Measurements from ENCODE around the gene ARID4B. TPM values are rescaled to one million over a fixed set of nuclear protein-coding genes. Genes with fewer than 3 reads are reported as not detected.

Gene ARID4B
- total and polyA plus RNA-seq, 2 donors (not counting 3 experiments of a cell fraction or from before 2014, with no cell fraction given): 6.7 to 40.7 TPM

DNA sequence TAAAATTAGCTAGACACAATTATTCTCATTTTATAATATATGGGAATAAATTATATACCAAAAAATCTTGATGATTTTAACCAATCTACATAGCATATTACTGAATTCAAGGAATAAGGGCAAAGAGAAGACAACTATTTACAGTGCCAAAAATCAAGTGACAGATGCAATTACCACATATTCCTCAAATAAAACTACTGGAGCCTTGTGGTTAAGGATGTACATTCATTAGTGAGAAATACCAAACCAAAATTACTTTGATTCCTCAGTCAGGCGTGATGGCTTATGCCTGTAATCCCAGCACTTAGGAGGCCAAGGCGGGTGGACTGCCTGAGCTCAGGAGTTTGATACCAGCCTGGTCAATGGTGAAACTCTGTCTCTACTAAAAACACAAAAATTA lies 98.1 kb downstream of the ARID4B start:
- Histone ChIP-seq H3K36me3 (ENCODE audit: control insufficient read depth in 2 of 2, extremely low read depth in 1 of 2, insufficient read depth in 2 of 2, low read length in 2 of 2) (peaks cover 6% of the 10 kb centered on the region in 2 experiments), H4K20me1 (replicated peaks; ENCODE audit: control insufficient read depth, extremely low read depth, insufficient read depth, low read length) (no peaks in the 10 kb centered on the region), H3K4me2 (ENCODE audit: insufficient read depth, low read length) (no peak overlapping the region), H3K9me3 (replicated peaks; ENCODE audit: control insufficient read depth, insufficient read depth, low read length) (no peaks in the 10 kb centered on the region), H3K4me3 (replicated peaks in 1 of 3; ENCODE audit: insufficient read depth in 1 of 3, low read depth in 1 of 3, low read length in 3 of 3) (no peak overlapping the region), H3K4me1 (ENCODE audit: control insufficient read depth, extremely low read depth, insufficient read depth, low read length) (no peaks in the 10 kb centered on the region), H3K27me3 (ENCODE audit: control insufficient read depth in 2 of 2, insufficient read depth in 2 of 2, low read length in 2 of 2) (no peaks in the 10 kb centered on the region), H3K9ac (replicated peaks; ENCODE audit: extremely low read depth, insufficient read depth, low read length) (no peak overlapping the region), H3K9me1 (replicated peaks; ENCODE audit: control insufficient read depth, extremely low read depth, insufficient read depth, low read length) (no peaks in the 10 kb centered on the region), H3K79me2 (ENCODE audit: control insufficient read depth, insufficient read depth, low read length) (no peaks in the 10 kb centered on the region), H3K27ac (ENCODE audit: insufficient read depth, low read depth, low read length) (no peak overlapping the region), H2AFZ (ENCODE audit: low read depth, low read length) (no peak overlapping the region)
- dilution Hi-C loops (cut with MboI; ENCODE audit: extremely low pct_ligation_motif_present, low sequenced_read_pairs): no loop called here
- no peak for FAIRE-seq
- CTCF ChIA-PET: interaction anchor here (0.6 to 1.4 kb wide), 5 partner anchors 9 to 187 kb away, joined by 3 to 5 read pairs (median 4); no protein-coding TSS in a partner anchor
- TF ChIP-seq FOS (IDR thresholded peaks at IDR 0.05; ENCODE audit: borderline replicate concordance, insufficient read depth, low read length) (no peak), MYC (IDR thresholded peaks at IDR 0.05; ENCODE audit: low read depth, low read length) (no peak)
- TF ChIP-seq, protein P1, sequence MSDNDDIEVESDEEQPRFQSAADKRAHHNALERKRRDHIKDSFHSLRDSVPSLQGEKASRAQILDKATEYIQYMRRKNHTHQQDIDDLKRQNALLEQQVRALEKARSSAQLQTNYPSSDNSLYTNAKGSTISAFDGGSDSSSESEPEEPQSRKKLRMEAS (IDR thresholded peaks at IDR 0.05; ENCODE audit: insufficient read depth, insufficient read length): no peak
- intact Hi-C loops (cut with micrococcal nuclease): no loop called here
- no peak for DNase-seq (ENCODE audit: low read depth, low spot score)
- BruUV-seq (replicated peaks): no TSS peak
- POLR2A ChIA-PET: no interaction called here

DNA sequence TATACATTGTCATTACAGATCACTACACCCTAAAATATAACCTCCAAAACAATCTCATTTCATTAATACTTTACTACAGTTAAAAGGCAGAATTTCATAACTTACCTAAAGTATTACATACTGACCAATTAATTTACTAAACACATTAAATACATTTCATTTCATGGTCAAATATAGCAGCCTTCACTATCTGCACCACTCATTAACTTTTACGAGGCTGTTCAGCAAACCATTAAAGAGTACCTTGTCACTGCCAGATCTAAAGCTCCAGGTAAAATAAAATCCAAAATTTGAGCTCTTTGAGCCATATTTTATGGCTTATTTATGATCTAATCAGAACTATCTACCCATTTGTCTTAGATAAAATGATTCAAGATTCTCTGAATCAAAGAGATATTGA lies 100.6 kb downstream of the ARID4B start:
- Histone ChIP-seq H3K4me1 (ENCODE audit: control insufficient read depth, extremely low read depth, insufficient read depth, low read length) (no peaks in the 10 kb centered on the region), H3K27ac (ENCODE audit: insufficient read depth, low read depth, low read length) (no peak overlapping the region), H3K79me2 (ENCODE audit: control insufficient read depth, insufficient read depth, low read length) (no peaks in the 10 kb centered on the region), H3K9me3 (replicated peaks; ENCODE audit: control insufficient read depth, insufficient read depth, low read length) (no peaks in the 10 kb centered on the region), H4K20me1 (replicated peaks; ENCODE audit: control insufficient read depth, extremely low read depth, insufficient read depth, low read length) (no peaks in the 10 kb centered on the region), H2AFZ (ENCODE audit: low read depth, low read length) (no peak overlapping the region), H3K4me2 (ENCODE audit: insufficient read depth, low read length) (no peak overlapping the region), H3K9me1 (replicated peaks; ENCODE audit: control insufficient read depth, extremely low read depth, insufficient read depth, low read length) (no peaks in the 10 kb centered on the region), H3K4me3 (replicated peaks in 1 of 3; ENCODE audit: insufficient read depth in 1 of 3, low read depth in 1 of 3, low read length in 3 of 3) (no peak overlapping the region), H3K9ac (replicated peaks; ENCODE audit: extremely low read depth, insufficient read depth, low read length) (no peak overlapping the region), H3K36me3 (ENCODE audit: control insufficient read depth in 2 of 2, extremely low read depth in 1 of 2, insufficient read depth in 2 of 2, low read length in 2 of 2) (peaks cover 6 to 9% of the 10 kb centered on the region in 2 experiments), H3K27me3 (ENCODE audit: control insufficient read depth in 2 of 2, insufficient read depth in 2 of 2, low read length in 2 of 2) (no peaks in the 10 kb centered on the region)
- FAIRE-seq (no peak), DNase-seq (ENCODE audit: low read depth, low spot score) (no peak)
- POLR2A ChIA-PET: interaction anchor here (0.7 kb wide), 2 partner anchors 101 to 862 kb away, joined by 8 to 9 read pairs; partner anchors contain the start of gene GGPS1
- dilution Hi-C loops (cut with MboI; ENCODE audit: extremely low pct_ligation_motif_present, low sequenced_read_pairs) (no loop called here), intact Hi-C loops (cut with micrococcal nuclease) (no loop called here)
- TF ChIP-seq, protein P1 (IDR thresholded peaks at IDR 0.05; ENCODE audit: insufficient read depth, insufficient read length): no peak
- no peak for TF ChIP-seq JUN (IDR thresholded peaks at IDR 0.05; ENCODE audit: borderline replicate concordance, insufficient read depth, insufficient read length, low read depth)
- no peak for TF ChIP-seq POLR2A (IDR thresholded peaks at IDR 0.05; ENCODE audit: low read depth, low read length)
- no peak for TF ChIP-seq GATA2 (IDR thresholded peaks at IDR 0.05; ENCODE audit: insufficient read depth, insufficient read length, low read depth, low read length)
- TF ChIP-seq MYC (IDR thresholded peaks at IDR 0.05; ENCODE audit: low read depth, low read length): no peak
- no peak for TF ChIP-seq FOS (IDR thresholded peaks at IDR 0.05; ENCODE audit: borderline replicate concordance, insufficient read depth, low read length)
- TF ChIP-seq, protein P2, sequence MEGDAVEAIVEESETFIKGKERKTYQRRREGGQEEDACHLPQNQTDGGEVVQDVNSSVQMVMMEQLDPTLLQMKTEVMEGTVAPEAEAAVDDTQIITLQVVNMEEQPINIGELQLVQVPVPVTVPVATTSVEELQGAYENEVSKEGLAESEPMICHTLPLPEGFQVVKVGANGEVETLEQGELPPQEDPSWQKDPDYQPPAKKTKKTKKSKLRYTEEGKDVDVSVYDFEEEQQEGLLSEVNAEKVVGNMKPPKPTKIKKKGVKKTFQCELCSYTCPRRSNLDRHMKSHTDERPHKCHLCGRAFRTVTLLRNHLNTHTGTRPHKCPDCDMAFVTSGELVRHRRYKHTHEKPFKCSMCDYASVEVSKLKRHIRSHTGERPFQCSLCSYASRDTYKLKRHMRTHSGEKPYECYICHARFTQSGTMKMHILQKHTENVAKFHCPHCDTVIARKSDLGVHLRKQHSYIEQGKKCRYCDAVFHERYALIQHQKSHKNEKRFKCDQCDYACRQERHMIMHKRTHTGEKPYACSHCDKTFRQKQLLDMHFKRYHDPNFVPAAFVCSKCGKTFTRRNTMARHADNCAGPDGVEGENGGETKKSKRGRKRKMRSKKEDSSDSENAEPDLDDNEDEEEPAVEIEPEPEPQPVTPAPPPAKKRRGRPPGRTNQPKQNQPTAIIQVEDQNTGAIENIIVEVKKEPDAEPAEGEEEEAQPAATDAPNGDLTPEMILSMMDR (IDR thresholded peaks at IDR 0.05; ENCODE audit: extremely low read depth in 1 of 2, insufficient read depth in 1 of 2, low read depth in 1 of 2, low read length in 2 of 2): no peak
- no peak for TF ChIP-seq POLR2AphosphoS5 (IDR thresholded peaks at IDR 0.05; ENCODE audit: insufficient read depth, low read depth, low read length)
- no peak for TF ChIP-seq EZH2 (IDR thresholded peaks at IDR 0.05; ENCODE audit: borderline replicate concordance, low read depth, low read length, severe bottlenecking)
- CTCF ChIA-PET: interaction anchor here (0.7 to 1.1 kb wide), 3 partner anchors 16 to 42 kb away, joined by 3 read pairs; no protein-coding TSS in a partner anchor
- BruUV-seq (replicated peaks): no TSS peak
